CD4-positive, alpha-beta T cell treated with Interleukin-6 for 4 hours (primary cell): ENCODE measurements around the gene RNF38.
"Not testable (repeated sequence)": the region's sequence is repeated elsewhere in the genome, so short reads cannot be mapped to it uniquely, and the experiment has no call there.

ENCODE experiments used
- DNase-seq: peaks from one replicate; pipeline ENCODE4 v3.0.0-alpha.2; 2020; ENCODE audit warnings: mixed read lengths

The RNF38 gene

DNA sequence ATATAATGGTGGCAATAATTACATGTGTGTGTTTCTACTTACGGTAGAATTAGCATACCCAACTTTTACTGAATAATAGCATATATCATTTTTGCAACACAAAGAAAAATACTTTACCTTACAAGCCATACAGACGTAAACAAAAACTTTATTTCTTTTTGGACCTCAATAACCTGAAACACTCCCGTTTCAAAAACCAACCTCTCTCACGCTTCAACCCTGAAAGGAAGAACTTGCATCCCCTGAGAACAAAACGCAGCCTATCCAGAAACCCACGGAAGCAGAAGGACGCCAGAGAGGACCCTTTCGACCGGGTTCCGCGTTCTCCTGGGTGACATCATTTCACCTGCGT, at the start of gene RNF38:
Gene RNF38 (minus strand): TSS at position 290 of the 352 bp plus-strand sequence. CDS start 161 bp downstream, at position 129.
- DNase-seq, result peak; percentile 63

GRCh38 chr9:36448555-36448954, 48.5 kb upstream of the RNF38 start:
- DNase-seq, result not testable (repeated sequence)

DNA sequence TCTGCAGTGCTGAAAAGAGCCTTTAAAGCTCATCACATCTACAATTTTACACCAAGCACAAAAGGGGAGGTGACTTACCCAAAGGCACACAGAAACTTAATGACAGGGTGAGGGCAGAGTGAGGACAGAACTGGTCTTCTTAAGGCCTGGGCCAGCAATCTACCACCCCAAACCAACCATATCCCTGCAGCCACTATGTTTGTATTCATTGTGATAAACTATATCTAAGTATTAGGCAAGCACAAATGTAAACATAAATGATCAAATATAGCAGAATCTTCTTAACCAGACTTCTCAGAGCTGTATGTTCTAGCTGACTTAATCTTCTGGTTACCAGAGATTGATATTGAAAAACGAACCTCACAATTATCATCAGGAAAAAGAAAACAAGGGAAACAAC, 47.9 kb upstream of the RNF38 start:
- DNase-seq, result no peak

DNA sequence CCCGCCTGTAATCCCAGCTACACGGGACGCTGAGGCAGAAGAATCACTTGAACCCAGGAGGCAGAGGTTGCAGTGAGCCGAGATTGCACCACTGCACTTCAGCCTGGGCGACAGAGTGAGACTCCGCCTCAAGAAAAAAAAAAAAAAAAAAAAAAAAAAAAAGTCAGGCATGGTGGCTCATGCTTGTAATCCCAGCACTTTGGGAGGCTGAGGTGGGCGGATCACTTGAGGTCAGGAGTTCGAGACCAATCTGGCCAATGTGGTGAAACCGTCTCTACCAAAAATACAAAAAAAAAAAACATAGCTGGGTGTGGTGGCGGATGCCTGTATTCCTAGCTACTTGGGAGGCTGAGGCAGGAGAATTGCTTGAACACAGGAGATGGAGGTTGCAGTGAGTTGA, 46.6 kb upstream of the RNF38 start:
- not testable (repeated sequence) for DNase-seq

GRCh38 chr9:36445800-36446361, 45.8 kb upstream of the RNF38 start:
- DNase-seq, result no peak

GRCh38 chr9:36444203-36444602, 44.1 kb upstream of the RNF38 start:
- DNase-seq, result no peak

- DNase-seq, result no peak
These were observed 43.5 kb upstream of the RNF38 start for GRCh38 chr9:36443581-36443980.

GRCh38 chr9:36442710-36443109, 42.6 kb upstream of the RNF38 start:
- no peak for DNase-seq

DNA sequence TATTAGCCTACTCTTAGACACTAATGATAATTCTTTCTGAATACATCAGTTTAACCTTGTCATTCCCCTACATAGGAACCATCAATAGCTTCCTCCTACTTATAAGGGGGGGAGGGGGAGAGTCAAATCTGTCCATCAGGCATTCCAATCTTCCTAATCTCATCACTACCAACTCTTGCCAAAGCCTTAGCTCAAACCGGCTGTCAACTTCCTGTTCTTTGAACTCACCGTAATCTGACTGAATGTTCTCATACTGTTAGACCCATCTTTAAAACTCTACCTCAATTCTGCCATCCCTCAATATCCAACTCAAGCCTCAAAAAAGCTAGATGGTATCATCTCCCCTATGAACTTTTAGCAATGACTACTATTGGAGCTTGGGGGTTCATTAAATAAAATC, 41.9 kb upstream of the RNF38 start:
- peak; percentile 13 for DNase-seq

- DNase-seq, result no peak
These were observed 38.6 kb upstream of the RNF38 start for GRCh38 chr9:36438536-36439236.

DNA sequence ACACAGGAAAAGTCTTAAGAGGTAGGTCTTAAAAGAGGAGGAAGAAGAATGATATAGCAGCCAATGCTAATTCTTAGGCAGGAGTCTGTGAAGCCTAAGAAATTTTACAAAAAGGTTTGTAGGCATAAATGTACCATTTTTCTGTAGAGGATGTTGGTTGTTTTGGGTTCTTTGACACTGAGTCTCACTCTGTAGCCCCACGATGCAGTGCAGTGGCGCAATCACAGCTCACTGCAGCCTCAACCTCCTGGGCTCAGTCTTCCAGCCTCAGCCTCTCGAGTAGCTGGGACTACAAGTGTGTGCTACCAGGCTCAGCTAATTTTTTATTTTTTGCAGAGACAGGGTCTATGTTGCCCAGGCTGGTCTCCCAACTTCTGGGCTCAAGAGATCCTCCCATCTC, 37.7 kb upstream of the RNF38 start:
- DNase-seq, result no peak

DNA sequence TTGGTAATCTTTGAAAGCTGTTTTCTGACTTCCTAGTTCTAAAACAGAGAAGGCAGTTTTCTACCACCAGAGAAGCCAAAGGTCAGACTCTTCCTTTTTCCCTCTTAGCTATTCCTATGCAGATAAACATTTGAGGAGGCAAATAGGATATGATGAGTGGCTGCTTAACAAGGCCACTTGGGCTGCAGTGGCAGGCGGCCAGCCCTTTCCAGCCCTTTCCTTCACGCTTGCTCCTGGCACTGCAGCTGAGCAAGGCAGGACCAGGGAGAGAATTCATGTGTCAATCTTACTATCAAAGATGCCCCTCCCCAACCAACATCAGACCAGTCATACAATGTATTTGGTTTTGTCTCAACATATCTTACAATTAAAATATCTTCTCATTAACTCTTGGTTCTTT, 36.8 kb upstream of the RNF38 start:
- no peak for DNase-seq

DNA sequence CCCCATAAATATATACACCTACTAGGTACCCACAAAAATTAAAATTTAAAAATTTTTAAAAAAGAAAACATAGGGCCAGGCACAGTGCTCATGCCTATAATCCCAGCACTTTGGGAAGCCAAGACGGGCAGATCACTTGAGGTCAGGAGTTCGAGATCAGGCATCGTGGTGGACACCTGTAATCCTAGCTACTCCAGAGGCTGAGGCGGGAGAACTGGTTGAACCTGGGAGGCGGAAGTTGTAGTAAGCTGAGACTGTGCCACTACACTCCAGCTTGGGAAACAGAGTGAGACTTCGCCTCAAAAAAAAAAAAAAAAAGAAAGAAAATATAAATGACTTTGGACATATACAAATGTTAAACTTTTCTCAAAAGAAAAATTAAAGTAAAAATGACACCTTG, 33.3 kb upstream of the RNF38 start:
- no peak for DNase-seq

DNA sequence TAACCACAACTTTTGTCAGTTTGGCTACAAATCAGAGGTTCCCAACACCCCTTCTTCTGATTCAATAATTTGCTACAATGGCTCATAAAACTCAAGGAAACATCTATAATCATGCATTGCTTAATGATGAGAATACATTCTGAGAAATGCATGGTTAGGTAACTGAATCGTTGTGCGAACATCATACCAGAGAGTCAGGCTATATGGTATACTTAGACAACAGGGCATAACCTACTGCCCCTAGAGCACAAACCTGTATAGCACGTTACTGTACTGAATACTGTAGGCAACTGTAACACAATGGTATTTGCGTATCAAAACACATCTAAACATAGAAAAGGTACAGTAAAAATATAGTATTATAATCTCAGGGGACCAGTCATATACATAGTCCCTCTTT, 31.0 kb upstream of the RNF38 start:
- DNase-seq, result no peak

GRCh38 chr9:36426945-36427344, 26.9 kb upstream of the RNF38 start:
- DNase-seq, result no peak

- no peak for DNase-seq
These were observed 26.3 kb upstream of the RNF38 start for GRCh38 chr9:36426348-36426747.

DNA sequence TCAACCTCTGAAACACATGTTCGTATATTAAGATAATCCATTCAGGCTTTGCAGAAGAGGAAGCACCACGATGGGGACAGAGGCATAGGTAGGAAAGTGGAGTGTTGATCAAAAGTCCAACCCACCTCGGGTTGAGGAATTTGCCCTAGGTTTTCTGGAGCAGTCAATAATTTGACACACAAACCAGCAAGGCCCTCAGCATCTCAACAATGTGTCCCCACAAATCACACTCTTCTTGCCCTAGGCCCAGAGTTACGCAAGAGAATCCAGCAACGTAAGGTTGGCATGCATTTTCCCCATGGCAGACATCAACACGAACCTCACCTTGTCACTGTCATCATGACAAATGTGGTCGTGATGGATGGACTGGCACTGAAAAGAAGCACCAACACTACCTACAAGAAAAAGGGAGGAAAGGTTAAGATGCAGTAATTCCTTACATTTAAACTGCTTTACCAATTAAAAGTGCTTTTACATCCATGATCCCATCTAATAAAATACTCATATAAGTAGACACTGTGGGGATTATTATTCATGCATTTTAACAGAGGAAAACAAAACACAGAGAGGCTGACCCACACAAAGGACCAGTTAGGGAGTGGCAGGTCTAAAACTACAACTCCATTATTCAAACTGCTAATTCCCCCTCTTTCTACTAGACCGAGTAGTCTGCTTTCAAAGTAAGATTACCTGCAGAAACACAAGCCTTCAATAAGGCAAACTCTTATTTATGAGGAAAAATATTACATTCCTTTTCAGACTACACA, 24.4 kb upstream of the RNF38 start:
- DNase-seq, result no peak

DNA sequence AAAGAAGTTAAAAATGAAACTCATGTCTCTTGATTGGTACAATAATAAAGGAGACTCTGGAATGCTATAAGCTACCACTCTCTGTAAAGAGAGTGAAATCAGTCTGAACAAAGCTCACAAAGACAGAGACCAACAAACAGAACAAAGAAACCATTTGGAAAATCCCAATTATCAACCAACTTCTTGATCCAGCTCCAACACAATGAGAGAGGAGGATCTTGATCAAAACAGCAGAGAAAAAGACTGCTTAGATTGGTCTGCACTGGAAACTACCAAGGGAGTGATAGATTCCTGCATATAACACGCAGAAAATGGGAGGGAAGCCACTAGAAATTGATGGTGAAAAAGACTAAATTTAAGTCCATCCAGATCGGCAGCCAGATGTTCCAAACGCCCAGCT, 23.1 kb upstream of the RNF38 start:
- DNase-seq, result no peak

DNA sequence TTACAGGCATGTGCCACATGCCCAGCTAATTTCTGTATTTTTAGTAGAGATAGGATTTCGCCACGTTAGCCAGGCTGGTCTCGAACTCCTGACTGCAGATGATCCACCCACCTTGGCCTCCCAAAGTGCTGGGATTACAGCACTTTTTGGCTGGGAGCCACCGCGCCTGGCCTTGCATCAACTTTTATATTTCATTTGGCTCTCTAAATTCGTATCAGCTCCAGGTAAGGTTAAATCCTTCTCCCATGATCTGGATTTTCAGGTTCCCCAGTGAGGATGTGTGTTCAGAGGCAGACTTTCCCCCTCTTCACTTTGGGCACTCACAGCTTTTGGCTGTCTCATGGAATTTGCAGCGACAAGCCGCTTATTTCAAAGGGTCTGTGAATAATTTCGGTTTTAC, 16.8 kb upstream of the RNF38 start:
- no peak for DNase-seq

GRCh38 chr9:36415822-36416525, 15.9 kb upstream of the RNF38 start:
- DNase-seq, result no peak

GRCh38 chr9:36411410-36411809, 11.3 kb upstream of the RNF38 start:
- not testable (repeated sequence) for DNase-seq

GRCh38 chr9:36409076-36409475, 9.0 kb upstream of the RNF38 start:
- DNase-seq, result not testable (repeated sequence)

GRCh38 chr9:36407122-36407723, 7.2 kb upstream of the RNF38 start:
- DNase-seq, result peak; percentile 73
